Urothelium cell line (cell line): Measurements from ENCODE around the gene DNAJB2.

Experiments used
- DNase-seq: peaks from one replicate; pipeline ENCODE4 v3.0.0; 2011; ENCODE audit warnings: low spot score, mixed read lengths
- FAIRE-seq: peaks from 2 replicates; lab custom pipeline; 2011; peaks lifted over from hg19 to GRCh38; lab: Jason Lieb, UNC

DNAJB2 gene

GRCh38 chr2:219279151-219279915 is at the start of gene DNAJB2:
DNAJB2 (plus strand) TSS chr2:219279366; CDS start chr2:219279834, 468 bp downstream.
- FAIRE-seq: peak; percentile 88

GRCh38 chr2:219230059-219230540 is 49.1 kb upstream of the DNAJB2 start:
- FAIRE-seq (no peak), DNase-seq (peak; percentile 28)

More at GRCh38 chr2:219279151-219279915, at the start of gene DNAJB2:
- peak; percentile 99 for DNase-seq

GRCh38 chr2:219234331-219234730 is 44.8 kb upstream of the DNAJB2 start:
- FAIRE-seq: no peak

GRCh38 chr2:219243291-219243761 is 35.8 kb upstream of the DNAJB2 start:
- FAIRE-seq (no peak), DNase-seq (no peak)

More at GRCh38 chr2:219234331-219234730, 44.8 kb upstream of the DNAJB2 start:
- DNase-seq: no peak

- DNase-seq: no peak
- FAIRE-seq: no peak
Measured at GRCh38 chr2:219244789-219245147, 34.4 kb upstream of the DNAJB2 start.

GRCh38 chr2:219245148-219245898 is 33.8 kb upstream of the DNAJB2 start, which contains the start of the genes GLB1L and STK16:
GLB1L (minus strand) TSS chr2:219245444; CDS start chr2:219243573, 1,871 bp downstream.
STK16 (plus strand) TSS chr2:219245479; CDS start chr2:219246000, 521 bp downstream.
- DNase-seq (peak; percentile 96), FAIRE-seq (peak; percentile 61)

GRCh38 chr2:219245899-219246230 is 33.3 kb upstream of the DNAJB2 start:
- FAIRE-seq: no peak
- DNase-seq: no peak

GRCh38 chr2:219246559-219246958 is 32.6 kb upstream of the DNAJB2 start:
- FAIRE-seq (no peak), DNase-seq (no peak)

GRCh38 chr2:219247678-219248642 is 31.2 kb upstream of the DNAJB2 start:
- DNase-seq (no peak), FAIRE-seq (no peak)

- no peak for DNase-seq
- no peak for FAIRE-seq
Measured at GRCh38 chr2:219248845-219249202, 30.3 kb upstream of the DNAJB2 start.

- DNase-seq (peak; percentile 64), FAIRE-seq (no peak)
Measured at GRCh38 chr2:219249203-219249980, 29.8 kb upstream of the DNAJB2 start.

GRCh38 chr2:219250049-219250781 is 29.0 kb upstream of the DNAJB2 start:
- FAIRE-seq: no peak
- no peak for DNase-seq

- DNase-seq (no peak), FAIRE-seq (no peak)
Measured at GRCh38 chr2:219251656-219252055, 27.5 kb upstream of the DNAJB2 start.

- FAIRE-seq: no peak
- DNase-seq: no peak
Measured at GRCh38 chr2:219252084-219252483, 27.1 kb upstream of the DNAJB2 start.

- FAIRE-seq (no peak), DNase-seq (no peak)
Measured at GRCh38 chr2:219252570-219252899, 26.6 kb upstream of the DNAJB2 start.

GRCh38 chr2:219252900-219253752 is 26.0 kb upstream of the DNAJB2 start, which contains the start of gene TUBA4B:
TUBA4B (plus strand) TSS chr2:219253243; CDS start chr2:219253408, 165 bp downstream.
- FAIRE-seq (no peak), DNase-seq (no peak)

- FAIRE-seq (no peak), DNase-seq (peak; percentile 95)
Measured at GRCh38 chr2:219253753-219254589, 25.2 kb upstream of the DNAJB2 start, which contains the start of gene TUBA4A. TUBA4A (minus strand) TSS chr2:219253918; CDS start chr2:219253858, 60 bp downstream.
